Uterus (tissue), 2 donors: ENCODE results near the gene SOSTDC1.

ENCODE experiments used
- POLR2A ChIP-seq, 2 donors: fragments of 450-650 bp; IDR thresholded peaks; one replicate each; pipeline ENCODE4 v1.6.1; 2016; ENCODE audit warnings: antibody characterized with exemption in 2 of 2, mild to moderate bottlenecking in 1 of 2, moderate library complexity in 1 of 2
- TF ChIP-seq, protein P1 (sequence below), 4 experiments: fragments of 200-600 bp in 2 of 4; fragments of 450-650 bp in 2 of 4; sonication (generic) in 2 of 4; IDR thresholded peaks; one replicate each; pipeline ENCODE4 v1.5.1; 2016 to 2019; ENCODE audit warnings: antibody characterized with exemption in 4 of 4, mild to moderate bottlenecking in 2 of 4, moderate library complexity in 1 of 4

DNA sequence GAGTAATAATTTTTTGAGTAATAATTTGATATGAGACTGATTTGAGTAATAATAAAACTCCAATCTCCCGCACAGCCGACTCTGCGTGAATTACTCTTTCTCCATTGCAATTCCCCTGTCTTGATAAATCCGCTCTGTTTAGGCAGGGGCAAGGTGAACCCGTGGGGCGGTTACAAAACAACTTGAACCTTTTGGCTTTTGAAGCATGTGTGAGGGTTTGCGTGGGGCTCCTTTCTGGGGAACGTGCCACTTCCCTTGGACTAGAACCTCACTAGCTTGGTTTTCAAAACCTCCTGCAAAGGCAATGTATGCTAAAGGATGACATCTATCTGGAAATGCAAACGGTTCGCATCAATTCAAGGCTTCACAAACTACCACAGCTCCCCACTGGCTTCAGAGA, 45.7 kb downstream of the SOSTDC1 start:
- no peak for TF ChIP-seq POLR2A (IDR thresholded peaks at IDR 0.05)
- TF ChIP-seq, protein P1, sequence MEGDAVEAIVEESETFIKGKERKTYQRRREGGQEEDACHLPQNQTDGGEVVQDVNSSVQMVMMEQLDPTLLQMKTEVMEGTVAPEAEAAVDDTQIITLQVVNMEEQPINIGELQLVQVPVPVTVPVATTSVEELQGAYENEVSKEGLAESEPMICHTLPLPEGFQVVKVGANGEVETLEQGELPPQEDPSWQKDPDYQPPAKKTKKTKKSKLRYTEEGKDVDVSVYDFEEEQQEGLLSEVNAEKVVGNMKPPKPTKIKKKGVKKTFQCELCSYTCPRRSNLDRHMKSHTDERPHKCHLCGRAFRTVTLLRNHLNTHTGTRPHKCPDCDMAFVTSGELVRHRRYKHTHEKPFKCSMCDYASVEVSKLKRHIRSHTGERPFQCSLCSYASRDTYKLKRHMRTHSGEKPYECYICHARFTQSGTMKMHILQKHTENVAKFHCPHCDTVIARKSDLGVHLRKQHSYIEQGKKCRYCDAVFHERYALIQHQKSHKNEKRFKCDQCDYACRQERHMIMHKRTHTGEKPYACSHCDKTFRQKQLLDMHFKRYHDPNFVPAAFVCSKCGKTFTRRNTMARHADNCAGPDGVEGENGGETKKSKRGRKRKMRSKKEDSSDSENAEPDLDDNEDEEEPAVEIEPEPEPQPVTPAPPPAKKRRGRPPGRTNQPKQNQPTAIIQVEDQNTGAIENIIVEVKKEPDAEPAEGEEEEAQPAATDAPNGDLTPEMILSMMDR (IDR thresholded peaks at IDR 0.05): no peak
